Fibroblast of mammary gland (primary cell): ENCODE results near the gene MYO10.

Experiments
- DNase-seq: peaks from one replicate; pipeline ENCODE4 v3.0.0-alpha.2; 2010; ENCODE audit warnings: low read depth
- H3K4me3 ChIP-seq: 2 replicates; pipeline ENCODE4 v1.5.1; 2011; ENCODE audit warnings: low read depth, mild to moderate bottlenecking, low read length, moderate library complexity; ENCODE audit not compliant: control insufficient read depth
- CTCF ChIP-seq: conservative IDR thresholded peaks from 2 replicates; pipeline ENCODE4 v1.5.1; 2011; ENCODE audit warnings: low read depth, low read length, inconsistent platforms; ENCODE audit not compliant: control insufficient read depth, insufficient read depth

MYO10 gene

GRCh38 chr5:16619136-16619535 lies 317.0 kb downstream of the MYO10 start:
- TF ChIP-seq CTCF = no peak
- no peak for DNase-seq
- no peak overlapping the region for H3K4me3 ChIP-seq

- no peak for TF ChIP-seq CTCF
- DNase-seq = no peak
- no peak overlapping the region for H3K4me3 ChIP-seq
These were observed 317.8 kb downstream of the MYO10 start for GRCh38 chr5:16618138-16618897.

GRCh38 chr5:16617274-16617968 lies 318.7 kb downstream of the MYO10 start:
- H3K4me3 ChIP-seq = peak overlapping the region; percentile 35
- no peak for DNase-seq
- no peak for TF ChIP-seq CTCF

- H3K4me3 ChIP-seq = peak within 1 kb of the TSS; percentile 35
- TF ChIP-seq CTCF = no peak
- DNase-seq = no peak
These were observed 319.4 kb downstream of the MYO10 start, which contains the start of gene RETREG1 for GRCh38 chr5:16616536-16617273. Gene RETREG1, minus strand, starts transcription at chr5:16616997. Its CDS starts 26 bp downstream, at chr5:16616971.

GRCh38 chr5:16615741-16616535 lies 320.1 kb downstream of the MYO10 start:
- peak overlapping the region; percentile 34 for H3K4me3 ChIP-seq
- no peak for DNase-seq
- no peak for TF ChIP-seq CTCF

- TF ChIP-seq CTCF = no peak
- H3K4me3 ChIP-seq = no peak overlapping the region
These were observed 324.1 kb downstream of the MYO10 start for GRCh38 chr5:16612007-16612406.

More at GRCh38 chr5:16612007-16612406, 324.1 kb downstream of the MYO10 start:
- no peak for DNase-seq
